GM18951 (cell line): ENCODE measurements around the gene KCNJ5.

Source experiments
- POLR2A ChIP-seq: IDR thresholded peaks from 4 replicates; pipeline ENCODE4 v1.6.1; 2011; ENCODE audit warnings: mild to moderate bottlenecking; ENCODE audit not compliant: insufficient read length, insufficient read depth; ENCODE audit errors: extremely low read depth
- in situ Hi-C: fragments of 300-500 bp; cut with MboI; formaldehyde crosslinking; loops from one replicate; pipeline ENCODE4 v1.12.0; 2022; ENCODE audit warnings: low sequenced_read_pairs, mixed read lengths, inconsistent platforms; ENCODE audit not compliant: unreplicated experiment

KCNJ5 gene

DNA sequence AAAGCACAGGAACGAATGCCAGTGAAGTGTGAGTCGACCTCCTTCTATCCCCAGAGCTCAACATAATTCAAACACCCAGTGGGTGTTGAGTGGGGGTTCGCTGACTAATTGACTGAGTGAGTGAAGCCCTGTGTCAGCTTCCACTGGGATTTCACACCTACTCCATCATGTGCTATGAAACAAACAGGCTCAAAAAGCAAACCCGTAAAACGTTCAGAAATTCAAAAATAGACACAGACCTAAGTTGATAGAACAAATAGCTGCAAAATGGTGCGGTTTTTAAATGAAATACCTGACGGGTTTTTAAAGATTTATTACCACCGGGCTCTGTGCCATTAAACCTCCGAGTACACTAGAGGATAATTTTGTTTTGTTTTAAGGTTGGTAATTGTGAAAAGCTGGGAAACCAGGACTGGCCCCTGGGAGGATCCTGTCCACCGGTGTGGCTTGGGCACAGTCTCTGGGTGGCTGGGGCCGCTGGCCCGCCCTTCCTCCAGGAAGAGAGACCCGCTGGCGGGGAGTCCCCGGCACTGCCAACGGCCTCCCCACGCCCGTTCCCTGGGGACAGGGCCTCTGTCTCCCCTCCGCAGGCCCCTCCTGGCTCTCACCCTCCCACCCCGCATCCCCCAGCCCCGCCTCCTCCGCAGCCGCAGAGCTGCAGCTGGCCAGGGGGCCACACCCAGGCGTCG lies 13.6 kb downstream of the KCNJ5 start:
- no peak for TF ChIP-seq POLR2A
- in situ Hi-C loops, result no loop called here

GRCh38 chr11:128905345-128906184 lies 14.4 kb downstream of the KCNJ5 start:
- in situ Hi-C loops, result no loop called here
- TF ChIP-seq POLR2A, result no peak

DNA sequence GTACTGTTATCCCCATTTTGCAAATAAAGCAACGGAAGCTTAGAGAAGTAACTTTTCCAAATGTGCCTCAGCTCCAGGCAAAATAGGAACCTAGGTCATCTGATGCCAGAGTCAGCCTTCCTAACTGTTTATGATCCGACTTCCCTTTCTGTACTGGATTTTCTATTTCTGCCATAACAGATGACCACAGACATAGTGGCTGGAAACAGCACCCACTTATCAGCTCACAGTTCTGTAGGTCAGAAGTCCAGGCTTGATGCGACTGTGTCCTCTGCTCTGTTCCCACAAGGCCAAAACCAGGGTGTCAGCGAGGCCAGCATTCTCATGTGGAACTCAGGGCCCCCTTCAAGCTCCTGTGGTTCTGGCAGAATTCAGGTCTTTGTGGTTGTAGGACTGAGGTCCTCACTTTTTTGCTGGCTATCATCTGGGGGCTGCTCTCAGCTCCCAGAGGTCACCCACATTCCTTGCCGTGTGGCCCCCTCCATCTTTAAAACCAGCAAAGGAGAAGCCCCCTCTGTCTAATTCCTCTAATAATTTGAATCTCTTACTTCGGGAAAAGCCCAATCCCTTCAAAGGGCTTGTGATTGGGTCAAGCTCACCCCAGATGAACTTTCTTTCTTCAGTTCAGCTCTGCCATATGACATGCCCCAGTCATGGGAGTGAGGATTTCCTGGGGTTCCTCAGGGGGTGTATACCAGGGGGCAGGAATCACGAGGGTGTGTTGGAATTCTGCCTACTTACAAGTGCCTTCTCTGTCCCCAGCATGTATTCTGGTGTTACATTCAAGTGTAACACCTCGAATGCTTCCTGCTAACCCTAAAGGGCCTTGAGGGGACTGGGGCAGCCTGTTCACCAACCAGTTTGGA lies 15.3 kb downstream of the KCNJ5 start:
- no peak for TF ChIP-seq POLR2A
- in situ Hi-C loops, result no loop called here

GRCh38 chr11:128907585-128907984 lies 16.4 kb downstream of the KCNJ5 start:
- in situ Hi-C loops, result no loop called here
- TF ChIP-seq POLR2A, result no peak

DNA sequence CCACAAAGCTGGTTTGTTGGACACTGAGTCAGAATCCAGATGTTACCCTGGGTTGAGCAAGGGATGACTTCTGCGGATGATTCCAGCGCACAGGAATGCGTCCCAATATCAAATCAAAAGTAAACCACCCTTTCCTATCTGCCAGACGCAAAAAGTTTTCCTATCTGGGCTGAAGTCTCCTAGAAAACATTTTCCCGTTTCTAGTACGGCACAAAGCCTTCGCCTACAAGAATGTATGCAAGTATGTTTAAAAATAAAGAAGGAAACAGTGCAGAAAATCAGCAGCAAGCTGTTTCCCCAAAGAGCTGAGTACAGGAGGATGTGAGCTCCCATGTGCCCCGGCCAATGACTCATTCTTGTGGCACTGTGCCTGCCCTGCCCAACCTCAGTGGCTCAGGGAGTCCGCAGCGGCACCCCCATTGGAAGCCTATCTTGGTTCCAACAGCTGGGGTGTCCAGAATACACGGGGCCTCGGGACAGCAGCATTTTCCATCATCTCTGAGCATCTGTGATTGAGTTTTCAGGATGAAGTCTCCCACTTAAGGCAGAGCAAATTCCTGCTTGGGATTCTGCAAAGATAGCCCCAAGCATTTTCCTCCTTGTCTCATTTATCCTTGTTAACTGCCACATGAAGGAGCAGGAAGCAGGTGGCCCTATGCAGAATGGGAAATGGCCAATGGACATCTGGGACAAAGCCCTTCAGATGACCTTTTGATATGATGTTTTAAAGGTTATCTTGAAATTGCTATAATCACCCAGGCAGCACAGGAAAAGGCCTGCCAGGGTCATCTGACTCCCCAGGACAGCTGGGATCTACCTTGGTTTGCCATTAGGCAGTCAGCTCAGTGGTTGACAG lies 17.5 kb downstream of the KCNJ5 start:
- TF ChIP-seq POLR2A, result no peak
- in situ Hi-C loops, result no loop called here

DNA sequence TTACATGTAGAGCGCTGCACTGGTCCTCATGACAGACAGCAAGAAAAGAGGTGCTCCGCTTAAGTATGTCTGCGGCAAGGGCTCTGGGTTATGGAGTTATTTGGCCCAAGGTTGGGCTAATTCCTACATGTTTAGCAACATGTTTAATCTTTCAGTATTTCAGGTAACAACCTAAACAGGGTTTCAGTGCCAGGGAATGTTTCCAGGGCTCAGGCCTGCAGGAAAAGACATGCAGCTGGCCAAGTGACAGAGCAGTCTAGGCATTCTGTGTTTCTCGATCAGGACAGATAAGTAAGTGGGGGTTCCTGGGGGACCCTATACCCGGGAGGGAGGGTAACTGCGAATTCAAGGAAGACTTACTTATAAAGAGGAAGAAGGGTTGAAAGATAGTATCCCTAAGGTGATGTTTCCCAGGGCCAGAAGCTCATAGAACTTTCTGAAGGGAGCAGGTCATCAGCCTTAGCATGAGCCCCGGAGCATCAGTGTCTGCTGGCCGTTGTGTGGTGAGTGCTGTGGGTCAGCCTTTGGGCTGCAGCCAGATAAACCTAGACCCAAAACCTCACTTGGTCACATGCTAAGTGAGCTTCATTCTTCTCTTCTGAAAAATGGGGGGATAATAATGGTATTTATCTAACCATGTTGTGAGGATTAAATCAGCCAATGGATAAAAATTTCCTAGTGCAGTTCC lies 18.4 kb downstream of the KCNJ5 start:
- in situ Hi-C loops, result no loop called here
- TF ChIP-seq POLR2A, result no peak

DNA sequence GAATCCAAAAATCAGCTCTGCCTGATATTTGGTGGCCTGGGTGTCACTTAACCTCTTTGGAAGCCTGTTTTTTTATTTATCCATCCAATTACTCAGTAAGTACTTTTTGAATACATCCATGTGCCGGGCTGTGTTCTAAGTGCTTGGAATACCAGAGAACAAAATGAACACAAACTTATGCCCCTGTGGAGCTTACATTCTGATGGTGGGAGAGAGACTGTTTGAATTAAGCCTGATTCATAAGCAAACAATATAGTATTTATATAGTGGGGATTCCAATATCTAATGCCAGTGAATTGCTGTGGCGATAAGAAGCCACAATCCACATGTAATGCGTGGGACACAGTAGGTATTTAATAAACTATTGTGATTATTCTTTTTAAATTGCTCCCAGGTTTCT lies 19.4 kb downstream of the KCNJ5 start:
- TF ChIP-seq POLR2A, result no peak
- in situ Hi-C loops, result no loop called here

DNA sequence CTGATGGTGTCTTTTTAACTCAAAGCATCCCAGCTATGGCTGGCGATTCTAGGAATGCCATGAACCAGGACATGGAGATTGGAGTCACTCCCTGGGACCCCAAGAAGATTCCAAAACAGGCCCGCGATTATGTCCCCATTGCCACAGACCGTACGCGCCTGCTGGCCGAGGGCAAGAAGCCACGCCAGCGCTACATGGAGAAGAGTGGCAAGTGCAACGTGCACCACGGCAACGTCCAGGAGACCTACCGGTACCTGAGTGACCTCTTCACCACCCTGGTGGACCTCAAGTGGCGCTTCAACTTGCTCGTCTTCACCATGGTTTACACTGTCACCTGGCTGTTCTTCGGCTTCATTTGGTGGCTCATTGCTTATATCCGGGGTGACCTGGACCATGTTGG lies 20.1 kb downstream of the KCNJ5 start:
- in situ Hi-C loops, result no loop called here
- no peak for TF ChIP-seq POLR2A

DNA sequence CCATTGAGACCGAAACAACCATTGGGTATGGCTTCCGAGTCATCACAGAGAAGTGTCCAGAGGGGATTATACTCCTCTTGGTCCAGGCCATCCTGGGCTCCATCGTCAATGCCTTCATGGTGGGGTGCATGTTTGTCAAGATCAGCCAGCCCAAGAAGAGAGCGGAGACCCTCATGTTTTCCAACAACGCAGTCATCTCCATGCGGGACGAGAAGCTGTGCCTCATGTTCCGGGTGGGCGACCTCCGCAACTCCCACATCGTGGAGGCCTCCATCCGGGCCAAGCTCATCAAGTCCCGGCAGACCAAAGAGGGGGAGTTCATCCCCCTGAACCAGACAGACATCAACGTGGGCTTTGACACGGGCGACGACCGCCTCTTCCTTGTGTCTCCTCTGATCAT lies 20.5 kb downstream of the KCNJ5 start:
- no peak for TF ChIP-seq POLR2A
- in situ Hi-C loops, result no loop called here

DNA sequence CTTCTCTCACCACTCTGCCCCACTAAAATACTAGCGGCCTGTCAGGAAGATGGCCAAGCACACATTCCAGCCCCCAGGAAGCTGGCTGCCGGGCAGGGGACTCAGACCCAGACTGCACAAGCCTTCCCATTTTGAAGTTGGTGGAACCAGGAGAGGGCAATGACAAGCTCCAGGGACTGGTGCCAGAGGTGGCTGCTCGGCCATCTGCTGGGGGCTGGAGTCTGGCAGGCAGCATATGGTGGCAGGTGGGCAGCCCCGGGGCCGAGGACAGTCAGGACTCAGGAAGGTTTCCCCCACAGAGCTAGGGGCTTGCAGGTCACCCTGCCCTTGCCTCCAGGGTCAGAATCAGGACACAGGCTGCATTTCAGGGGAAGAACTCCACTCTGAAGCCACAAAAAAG lies 22.6 kb downstream of the KCNJ5 start:
- no peak for TF ChIP-seq POLR2A
- in situ Hi-C loops, result no loop called here

DNA sequence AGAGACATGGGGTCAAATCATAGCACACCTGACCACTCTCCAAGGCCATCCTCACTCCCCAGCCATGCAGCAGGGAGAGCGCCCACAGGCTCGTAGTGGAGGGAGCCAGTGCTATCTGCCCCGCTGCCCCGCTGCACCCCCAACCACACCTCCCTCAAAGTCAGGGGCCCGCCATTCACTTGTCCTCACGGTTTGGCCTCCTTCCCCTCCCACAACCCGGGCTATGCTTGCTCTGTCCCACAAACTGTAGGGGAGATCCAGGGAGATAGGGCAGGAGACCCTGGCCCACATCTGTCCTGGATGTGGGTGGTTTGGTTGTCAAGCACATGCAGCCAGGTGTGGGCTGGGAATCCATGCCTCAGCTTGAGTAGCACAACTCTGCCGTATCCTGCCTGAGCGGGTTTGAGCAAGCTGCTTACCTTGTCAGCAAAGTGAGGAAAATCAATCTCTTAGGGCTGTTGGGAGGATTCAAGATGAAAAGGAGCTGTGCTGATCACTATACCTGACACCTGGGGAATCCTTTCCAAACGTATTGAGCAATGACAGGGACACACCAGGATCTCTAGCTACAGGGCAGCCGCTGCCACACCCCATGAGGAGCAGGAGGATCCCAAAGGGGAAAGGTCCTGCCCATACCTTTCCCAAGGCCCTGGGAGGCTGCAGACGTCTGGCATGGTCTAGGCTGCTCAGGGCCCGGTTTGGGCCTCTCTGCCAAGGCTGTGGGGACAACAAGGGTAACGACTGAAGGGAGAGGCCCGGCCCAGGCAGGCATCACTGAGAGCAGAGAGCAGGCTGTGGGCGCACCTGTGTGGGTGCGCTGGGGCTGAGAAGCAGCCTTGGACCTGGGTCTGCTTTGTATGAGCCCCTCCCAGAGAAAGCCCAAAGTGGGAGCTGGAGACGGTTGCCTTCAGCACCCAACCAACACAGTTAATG lies 23.3 kb downstream of the KCNJ5 start:
- in situ Hi-C loops, result no loop called here
- TF ChIP-seq POLR2A, result no peak
